ENCODE data around the gene TOLLIP. TPM values are rescaled to one million over a fixed set of nuclear protein-coding genes. Genes with fewer than 3 reads are reported as not detected.

Gene TOLLIP
- total RNA-seq, 1 donor from 2014 or later = 71.6 TPM

GRCh38 chr11:1259076-1259461, 50.4 kb downstream of the TOLLIP start:
- peaks cover 7% of the 10 kb centered on the region for H3K4me1 Mint-ChIP-seq (ENCODE audit: unreplicated experiment)
- no peaks in the 10 kb centered on the region for H3K36me3 Mint-ChIP-seq (ENCODE audit: unreplicated experiment)
- no peak for TF ChIP-seq CTCF (IDR thresholded peaks at IDR 0.05)
- DNase-seq (ENCODE audit: extremely low spot score, unreplicated experiment) = no peak
- no peaks in the 10 kb centered on the region for H3K9me3 Mint-ChIP-seq (ENCODE audit: unreplicated experiment)
- no peak overlapping the region for H3K27ac Mint-ChIP-seq (ENCODE audit: unreplicated experiment)
- no peaks in the 10 kb centered on the region for H3K27me3 Mint-ChIP-seq (ENCODE audit: unreplicated experiment)
- no peak overlapping the region for H3K4me3 Mint-ChIP-seq (ENCODE audit: unreplicated experiment)

DNA sequence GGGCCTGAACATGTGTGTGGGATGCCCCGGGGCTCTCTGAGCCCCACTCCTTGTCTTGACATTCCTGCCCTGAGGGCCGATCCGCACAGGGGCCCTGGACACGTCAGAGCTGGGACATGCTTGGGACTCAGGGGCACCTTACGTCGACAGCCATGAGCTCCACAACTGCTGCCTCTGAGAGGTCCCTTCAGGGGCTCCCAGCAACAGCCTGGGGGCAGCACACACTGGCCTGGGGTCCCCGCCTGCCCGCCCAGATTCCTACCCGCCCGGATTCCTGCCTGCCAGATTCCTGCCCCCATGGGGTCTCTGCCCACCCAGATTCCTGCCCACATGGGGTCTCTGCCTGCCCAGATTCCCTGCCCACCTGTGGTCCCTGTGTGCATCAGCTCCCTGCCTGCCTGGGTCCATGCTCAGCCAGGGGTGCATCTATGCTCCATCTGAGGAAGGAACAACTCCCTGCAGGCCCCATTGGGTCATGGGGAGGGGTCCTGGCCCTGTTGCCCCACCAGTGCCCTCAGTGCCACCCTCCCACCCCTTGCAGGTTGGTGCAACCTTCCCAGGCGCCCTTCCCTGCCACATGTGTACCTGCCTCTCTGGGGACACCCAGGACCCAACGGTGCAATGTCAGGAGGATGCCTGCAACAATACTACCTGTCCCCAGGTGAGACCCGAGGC, 50.9 kb downstream of the TOLLIP start:
- no peak for DNase-seq (ENCODE audit: extremely low spot score, unreplicated experiment)
- Mint-ChIP-seq H3K4me1 (ENCODE audit: unreplicated experiment) (peaks cover 7% of the 10 kb centered on the region), H3K4me3 (ENCODE audit: unreplicated experiment) (no peak overlapping the region), H3K27ac (ENCODE audit: unreplicated experiment) (no peak overlapping the region), H3K27me3 (ENCODE audit: unreplicated experiment) (no peaks in the 10 kb centered on the region), H3K9me3 (ENCODE audit: unreplicated experiment) (peaks cover 3% of the 10 kb centered on the region), H3K36me3 (ENCODE audit: unreplicated experiment) (no peaks in the 10 kb centered on the region)
- TF ChIP-seq CTCF (IDR thresholded peaks at IDR 0.05) = no peak

DNA sequence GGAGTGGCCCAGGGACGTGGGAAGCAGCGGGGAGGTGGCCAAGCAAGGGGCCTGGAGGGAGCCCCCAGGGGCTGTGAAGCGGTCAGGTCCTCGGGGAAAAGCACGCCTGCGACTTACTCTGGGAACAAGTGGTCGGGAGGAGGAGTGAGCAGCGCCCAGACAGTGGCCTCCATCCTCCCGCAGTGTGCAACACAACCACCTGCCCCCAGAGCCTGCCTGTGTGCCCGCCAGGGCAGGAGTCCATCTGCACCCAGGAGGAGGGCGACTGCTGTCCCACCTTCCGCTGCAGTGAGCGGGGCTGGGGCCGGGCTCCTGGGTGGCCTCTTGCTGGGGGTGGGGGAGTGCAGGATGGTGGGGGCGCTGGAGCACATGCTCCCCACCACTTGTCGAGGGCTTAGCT, 51.5 kb downstream of the TOLLIP start:
- H3K27me3 Mint-ChIP-seq (ENCODE audit: unreplicated experiment) = no peaks in the 10 kb centered on the region
- H3K27ac Mint-ChIP-seq (ENCODE audit: unreplicated experiment) = no peak overlapping the region
- no peak for TF ChIP-seq CTCF (IDR thresholded peaks at IDR 0.05)
- H3K4me1 Mint-ChIP-seq (ENCODE audit: unreplicated experiment) = peaks cover 7% of the 10 kb centered on the region
- DNase-seq (ENCODE audit: extremely low spot score, unreplicated experiment) = no peak
- no peak overlapping the region for H3K4me3 Mint-ChIP-seq (ENCODE audit: unreplicated experiment)
- no peaks in the 10 kb centered on the region for H3K36me3 Mint-ChIP-seq (ENCODE audit: unreplicated experiment)
- H3K9me3 Mint-ChIP-seq (ENCODE audit: unreplicated experiment) = peaks cover 3% of the 10 kb centered on the region

GRCh38 chr11:1257366-1257765, 52.1 kb downstream of the TOLLIP start:
- no peak overlapping the region for H3K27ac Mint-ChIP-seq (ENCODE audit: unreplicated experiment)
- DNase-seq (ENCODE audit: extremely low spot score, unreplicated experiment) = no peak
- no peak for TF ChIP-seq CTCF (IDR thresholded peaks at IDR 0.05)
- no peaks in the 10 kb centered on the region for H3K36me3 Mint-ChIP-seq (ENCODE audit: unreplicated experiment)
- H3K4me1 Mint-ChIP-seq (ENCODE audit: unreplicated experiment) = peaks cover 4% of the 10 kb centered on the region
- H3K4me3 Mint-ChIP-seq (ENCODE audit: unreplicated experiment) = no peak overlapping the region
- no peaks in the 10 kb centered on the region for H3K27me3 Mint-ChIP-seq (ENCODE audit: unreplicated experiment)
- peaks cover 3% of the 10 kb centered on the region for H3K9me3 Mint-ChIP-seq (ENCODE audit: unreplicated experiment)

GRCh38 chr11:1256257-1257045, 53.0 kb downstream of the TOLLIP start:
- DNase-seq (ENCODE audit: extremely low spot score, unreplicated experiment) = no peak
- Mint-ChIP-seq H3K4me3 (ENCODE audit: unreplicated experiment) (no peak overlapping the region), H3K27me3 (ENCODE audit: unreplicated experiment) (no peaks in the 10 kb centered on the region), H3K27ac (ENCODE audit: unreplicated experiment) (no peak overlapping the region), H3K4me1 (ENCODE audit: unreplicated experiment) (no peaks in the 10 kb centered on the region), H3K9me3 (ENCODE audit: unreplicated experiment) (peaks cover 3% of the 10 kb centered on the region), H3K36me3 (ENCODE audit: unreplicated experiment) (no peaks in the 10 kb centered on the region)
- no peak for TF ChIP-seq CTCF (IDR thresholded peaks at IDR 0.05)

Data from osteocyte (in vitro differentiated cells).